Measurements from ENCODE around the gene TBC1D1.

The TBC1D1 gene

GRCh38 chr4:38119668-38120385 lies 228.9 kb downstream of the TBC1D1 start:
- DNase-seq (ENCODE audit: extremely low read depth in 1 of 2, low read depth in 1 of 2) = no peak

- DNase-seq (ENCODE audit: extremely low read depth in 1 of 2, low read depth in 1 of 2) = no peak
Measured at GRCh38 chr4:38120772-38121171, 229.9 kb downstream of the TBC1D1 start.

- DNase-seq (ENCODE audit: extremely low read depth in 1 of 2, low read depth in 1 of 2) = no peak
Measured at GRCh38 chr4:38122060-38122459, 231.2 kb downstream of the TBC1D1 start.

GRCh38 chr4:38123555-38123954 lies 232.7 kb downstream of the TBC1D1 start:
- DNase-seq (ENCODE audit: extremely low read depth in 1 of 2, low read depth in 1 of 2) = no peak

- DNase-seq (ENCODE audit: extremely low read depth in 1 of 2, low read depth in 1 of 2) = no peak
Measured at GRCh38 chr4:38124961-38125360, 234.1 kb downstream of the TBC1D1 start.

- no peak for DNase-seq (ENCODE audit: extremely low read depth in 1 of 2, low read depth in 1 of 2)
Measured at GRCh38 chr4:38125816-38126215, 234.9 kb downstream of the TBC1D1 start.

GRCh38 chr4:38128478-38129459 lies 237.9 kb downstream of the TBC1D1 start:
- DNase-seq (ENCODE audit: extremely low read depth in 1 of 2, low read depth in 1 of 2) = peak; percentile 53 to 81

- no peak for DNase-seq (ENCODE audit: extremely low read depth in 1 of 2, low read depth in 1 of 2)
Measured at GRCh38 chr4:38129460-38130227, 238.8 kb downstream of the TBC1D1 start.

- no peak for DNase-seq (ENCODE audit: extremely low read depth in 1 of 2, low read depth in 1 of 2)
Measured at GRCh38 chr4:38130884-38131283, 240.0 kb downstream of the TBC1D1 start.

GRCh38 chr4:38131371-38132091 lies 240.6 kb downstream of the TBC1D1 start:
- DNase-seq (ENCODE audit: extremely low read depth in 1 of 2, low read depth in 1 of 2) = peak; percentile 50 to 80

- peak; percentile 34 to 74 for DNase-seq (ENCODE audit: extremely low read depth in 1 of 2, low read depth in 1 of 2)
Measured at GRCh38 chr4:38132107-38132673, 241.3 kb downstream of the TBC1D1 start.

GRCh38 chr4:38132843-38133662 lies 242.2 kb downstream of the TBC1D1 start:
- no peak for DNase-seq (ENCODE audit: extremely low read depth in 1 of 2, low read depth in 1 of 2)

- DNase-seq (ENCODE audit: extremely low read depth in 1 of 2, low read depth in 1 of 2) = no peak
Measured at GRCh38 chr4:38133711-38134480, 243.0 kb downstream of the TBC1D1 start.

- DNase-seq (ENCODE audit: extremely low read depth in 1 of 2, low read depth in 1 of 2) = no peak
Measured at GRCh38 chr4:38135201-38135600, 244.3 kb downstream of the TBC1D1 start.

GRCh38 chr4:38136604-38137003 lies 245.7 kb downstream of the TBC1D1 start:
- DNase-seq (ENCODE audit: extremely low read depth in 1 of 2, low read depth in 1 of 2) = no peak

GRCh38 chr4:38137080-38137479 lies 246.2 kb downstream of the TBC1D1 start:
- DNase-seq (ENCODE audit: extremely low read depth in 1 of 2, low read depth in 1 of 2) = no peak

- peak in 1 of 2 donors; percentile 21 for DNase-seq (ENCODE audit: extremely low read depth in 1 of 2, low read depth in 1 of 2)
Measured at GRCh38 chr4:38138363-38138762, 247.5 kb downstream of the TBC1D1 start.

- no peak for DNase-seq (ENCODE audit: extremely low read depth in 1 of 2, low read depth in 1 of 2)
Measured at GRCh38 chr4:38139187-38139586, 248.3 kb downstream of the TBC1D1 start.
